ENCODE results near the gene PGA3.
"Not testable (repeated sequence)": the region's sequence is repeated elsewhere in the genome, so short reads cannot be mapped to it uniquely, and the experiment has no call there.

The PGA3 gene

DNA sequence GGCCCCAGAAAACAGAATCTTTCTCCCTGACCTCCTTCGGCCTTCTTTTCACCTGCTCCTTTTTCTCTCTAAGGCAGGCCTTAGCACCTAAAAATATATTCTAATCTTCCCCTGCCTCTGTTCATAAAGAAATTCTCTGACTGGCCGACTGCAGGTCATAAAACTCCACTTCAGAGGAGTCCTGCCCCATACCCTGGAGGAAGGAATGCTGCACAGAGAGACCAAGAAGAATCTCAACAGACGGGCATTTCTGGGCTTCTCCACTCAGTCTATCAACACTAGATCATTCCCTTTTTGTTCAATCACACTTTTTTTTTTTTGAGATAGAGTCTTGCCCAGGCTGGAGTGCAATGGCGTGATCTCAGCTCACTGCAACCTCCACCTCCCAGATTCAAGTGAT lies 19.7 kb upstream of the PGA3 start:
- no peak for TF ChIP-seq ZNF274 (IDR thresholded peaks at IDR 0.05; ENCODE audit: low read depth, low read length)
- H3K4me3 ChIP-seq (ENCODE audit: low read length): no peak overlapping the region

DNA sequence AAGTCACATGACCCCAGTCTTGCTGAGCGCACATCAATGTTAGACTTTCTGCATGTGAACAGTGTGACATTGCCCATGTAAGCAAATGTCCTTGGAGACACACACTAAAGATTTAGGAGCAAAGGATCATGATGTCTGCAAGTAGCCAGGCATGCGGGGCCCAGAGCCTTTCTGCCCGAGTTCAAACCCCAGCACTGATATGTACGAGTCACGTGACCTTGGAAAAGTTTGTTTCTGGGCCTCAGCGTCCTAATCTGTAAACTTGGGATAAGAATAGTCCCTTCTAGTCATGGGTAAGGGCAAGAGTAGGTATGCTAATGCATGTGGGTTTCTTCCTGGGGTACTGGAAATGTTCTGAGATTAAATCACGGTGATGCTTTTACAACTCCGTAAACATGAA lies 16.8 kb upstream of the PGA3 start:
- H3K4me3 ChIP-seq (ENCODE audit: low read length): no peak overlapping the region
- no peak for TF ChIP-seq ZNF274 (IDR thresholded peaks at IDR 0.05; ENCODE audit: low read depth, low read length)

DNA sequence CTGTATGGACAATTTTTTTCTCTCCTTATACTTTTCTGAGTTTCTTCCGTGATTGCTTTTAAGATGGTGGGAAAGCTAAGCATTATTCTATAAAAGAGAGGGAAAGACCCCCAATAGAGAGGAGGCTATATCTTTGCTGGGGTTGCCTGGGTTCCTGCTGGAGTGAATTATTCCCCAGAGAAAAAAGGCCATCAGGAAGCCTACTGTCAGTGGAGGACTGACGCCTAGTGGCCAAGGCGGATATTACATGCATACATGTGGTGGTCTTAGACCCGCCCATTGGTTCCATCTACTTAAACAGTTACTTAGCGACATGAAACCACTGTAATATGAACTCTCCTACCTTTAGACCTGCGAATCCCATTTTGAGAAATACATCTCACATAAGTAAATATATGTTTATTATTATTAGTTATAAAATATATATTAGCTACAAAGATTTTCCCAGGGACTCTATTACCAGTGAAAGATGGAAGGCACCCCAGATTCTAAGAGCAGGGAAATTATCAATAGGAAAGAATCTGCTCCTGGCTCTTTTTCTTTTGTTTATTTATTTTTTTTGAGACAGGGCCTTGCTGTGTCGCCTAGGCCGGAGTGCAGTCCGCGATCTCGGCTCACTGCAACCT lies 15.7 kb upstream of the PGA3 start:
- H3K4me3 ChIP-seq (ENCODE audit: low read length): no peak overlapping the region
- no peak for TF ChIP-seq ZNF274 (IDR thresholded peaks at IDR 0.05; ENCODE audit: low read depth, low read length)

DNA sequence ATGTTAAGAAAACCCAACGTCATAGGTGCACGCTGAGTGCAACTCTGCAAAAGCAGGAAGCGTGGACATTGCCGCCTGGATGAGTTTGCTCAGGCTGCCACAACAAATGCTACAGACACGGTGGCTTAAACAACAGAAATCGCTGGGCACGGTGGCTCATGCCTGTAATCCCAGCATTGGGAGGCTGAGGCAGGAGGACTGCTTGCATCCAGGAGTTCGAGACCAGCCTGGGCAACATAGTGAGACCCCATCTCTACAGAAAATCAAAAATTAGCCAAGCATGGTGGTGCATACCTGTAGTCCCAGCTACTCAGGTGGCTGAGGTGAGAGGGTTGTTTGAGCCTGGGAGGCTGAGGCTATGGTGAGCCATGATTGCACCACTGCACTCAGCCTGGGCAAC lies 13.4 kb upstream of the PGA3 start:
- no peak overlapping the region for H3K4me3 ChIP-seq (ENCODE audit: low read length)
- no peak for TF ChIP-seq ZNF274 (IDR thresholded peaks at IDR 0.05; ENCODE audit: low read depth, low read length)

DNA sequence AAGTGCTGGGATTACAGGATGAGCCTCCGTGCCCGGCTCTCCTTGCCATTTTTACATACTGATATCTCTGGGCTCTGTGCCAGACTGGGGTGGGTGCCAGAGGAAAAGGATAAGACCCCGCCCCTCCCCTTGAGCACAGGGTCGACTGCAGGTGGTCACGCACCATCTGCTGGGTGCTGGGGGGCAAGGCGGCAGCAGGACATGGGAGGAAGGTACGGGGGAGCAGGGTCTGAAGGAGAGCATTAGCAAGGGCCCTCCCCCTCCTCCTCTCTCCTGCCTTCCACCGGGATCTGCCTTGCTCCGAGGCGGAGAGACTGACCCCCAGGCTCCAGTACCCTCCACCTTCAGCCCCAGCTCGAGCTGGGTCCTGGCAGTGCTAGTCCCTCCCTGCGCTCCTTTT lies 9.7 kb upstream of the PGA3 start:
- no peak for TF ChIP-seq ZNF274 (IDR thresholded peaks at IDR 0.05; ENCODE audit: low read depth, low read length)
- H3K4me3 ChIP-seq (ENCODE audit: low read length): no peak overlapping the region

DNA sequence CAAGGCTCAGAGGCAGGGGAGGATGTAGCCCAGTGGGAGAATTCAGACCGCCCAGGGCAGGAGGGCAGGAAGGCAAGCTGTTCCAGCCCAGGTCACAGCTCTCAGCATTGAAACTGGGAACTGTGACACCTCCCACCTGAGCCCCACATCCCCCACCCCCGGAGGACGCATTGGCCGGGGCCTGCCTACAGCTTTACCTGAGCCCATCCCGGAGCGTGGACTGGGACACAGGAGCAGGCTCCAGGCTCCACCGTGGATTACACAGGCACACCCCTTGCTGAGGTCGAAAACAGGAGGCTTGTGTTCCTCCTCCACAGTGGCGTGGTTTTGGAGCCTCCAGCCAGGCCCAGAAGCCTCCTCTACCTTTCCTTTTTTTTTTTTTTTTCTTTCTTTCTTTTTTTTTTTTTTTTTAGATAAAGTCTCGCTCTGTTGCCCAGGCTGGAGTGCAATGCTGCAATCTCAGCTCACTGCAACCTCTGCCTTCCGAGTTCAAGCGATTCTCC lies 9.1 kb upstream of the PGA3 start:
- no peak for TF ChIP-seq ZNF274 (IDR thresholded peaks at IDR 0.05; ENCODE audit: low read depth, low read length)
- H3K4me3 ChIP-seq (ENCODE audit: low read length): no peak overlapping the region

DNA sequence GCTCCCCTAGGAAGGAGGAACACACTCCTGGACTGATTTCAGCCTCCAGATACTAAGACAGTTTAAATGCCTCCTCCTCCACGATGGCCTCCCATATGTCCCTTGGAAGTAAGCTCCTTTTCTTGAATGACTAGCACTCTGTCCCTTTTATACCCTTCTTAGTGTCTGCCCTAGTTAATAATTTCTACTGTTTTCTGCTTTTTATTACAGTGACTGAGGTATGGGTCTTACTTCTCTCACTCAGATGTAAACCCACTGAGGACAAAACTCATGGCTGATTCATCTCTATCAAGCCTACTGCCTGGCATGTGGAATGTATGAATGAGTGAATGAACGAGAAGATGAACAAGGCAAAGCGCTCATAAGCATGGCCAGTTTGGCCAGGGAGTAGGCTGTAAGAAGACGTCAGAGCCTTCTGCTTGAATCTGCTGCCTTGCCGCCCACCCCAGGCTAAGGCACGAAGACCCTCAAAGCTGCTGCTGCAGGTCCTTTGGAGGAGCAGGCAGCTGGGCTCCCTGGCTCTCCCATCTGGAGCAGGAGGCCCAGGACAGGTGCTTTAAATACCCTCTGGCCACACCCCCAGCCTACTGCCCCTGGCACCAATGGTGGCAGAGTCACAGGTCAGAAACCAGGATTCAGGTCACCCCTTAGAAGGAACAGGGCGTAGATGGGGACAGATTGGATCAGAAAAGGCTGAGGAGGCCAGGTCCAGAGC lies 8.2 kb upstream of the PGA3 start:
- no peak for TF ChIP-seq ZNF274 (IDR thresholded peaks at IDR 0.05; ENCODE audit: low read depth, low read length)
- no peak overlapping the region for H3K4me3 ChIP-seq (ENCODE audit: low read length)

DNA sequence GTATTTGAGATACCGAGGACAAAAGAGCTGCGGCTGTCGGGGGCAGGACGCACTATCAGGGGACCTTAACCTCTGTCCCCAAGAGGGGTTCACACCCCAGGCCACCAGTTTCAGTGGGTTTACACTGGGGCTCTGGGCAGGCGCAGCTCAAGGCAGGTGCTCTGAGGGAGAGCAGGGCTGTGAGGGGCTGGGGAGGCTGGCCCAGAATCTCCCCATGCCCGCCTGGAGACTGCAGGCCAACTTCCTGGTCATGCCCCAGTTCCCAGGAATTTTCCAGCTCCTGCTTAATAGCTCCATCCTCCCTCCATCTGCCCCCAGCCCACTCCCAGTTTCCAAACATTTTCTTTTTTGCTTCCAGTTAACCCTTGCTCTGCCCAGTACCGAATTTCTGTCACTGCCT lies 7.6 kb upstream of the PGA3 start:
- TF ChIP-seq ZNF274 (IDR thresholded peaks at IDR 0.05; ENCODE audit: low read depth, low read length): no peak
- no peak overlapping the region for H3K4me3 ChIP-seq (ENCODE audit: low read length)

DNA sequence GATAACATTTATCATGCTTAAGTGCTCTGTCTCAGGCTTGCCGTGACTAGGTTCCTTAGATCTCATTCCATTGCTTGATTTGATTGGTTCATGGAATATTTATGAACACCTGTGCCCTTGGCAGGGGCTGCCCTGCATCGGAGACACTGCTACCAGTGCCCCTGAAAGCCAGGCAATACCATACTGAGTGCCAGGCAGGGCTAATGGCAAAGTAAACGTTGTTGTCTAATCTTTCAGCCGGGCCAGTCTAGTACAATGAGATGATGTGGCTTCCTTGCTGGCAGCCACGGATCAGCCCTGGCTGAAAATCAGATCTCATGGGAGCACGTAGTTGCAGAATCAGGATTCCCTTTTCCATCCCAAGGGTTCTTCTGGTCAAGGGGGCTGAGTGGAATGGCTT lies 5.0 kb upstream of the PGA3 start:
- TF ChIP-seq ZNF274 (IDR thresholded peaks at IDR 0.05; ENCODE audit: low read depth, low read length): no peak
- H3K4me3 ChIP-seq (ENCODE audit: low read length): no peak overlapping the region

DNA sequence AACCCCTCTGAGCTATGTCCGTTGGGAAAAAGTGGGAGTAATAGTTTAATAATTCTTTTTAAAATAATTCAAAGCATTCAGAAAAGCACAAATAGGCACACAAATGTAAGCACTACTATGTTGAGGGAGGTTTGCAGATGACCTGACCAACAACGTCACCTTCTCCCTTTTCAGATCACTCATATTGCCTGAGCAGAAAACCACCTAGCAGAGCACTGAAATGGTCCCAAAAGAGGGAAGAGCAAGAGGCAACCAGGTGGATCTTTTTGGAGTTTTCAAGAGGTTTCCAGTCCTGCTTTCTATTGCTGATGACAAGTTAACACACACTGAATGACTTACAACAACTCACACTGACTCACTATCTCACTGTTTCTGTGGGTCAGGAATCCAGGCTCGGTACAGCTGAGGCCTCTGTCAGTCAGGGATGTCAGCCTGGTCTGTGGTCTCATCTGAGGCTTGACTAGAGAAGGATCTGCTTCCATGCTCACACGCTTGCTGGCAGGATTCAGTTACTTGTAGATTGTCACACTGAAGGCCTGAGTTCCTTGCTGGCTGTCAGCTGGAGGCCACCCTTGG lies 4.3 kb upstream of the PGA3 start:
- H3K4me3 ChIP-seq (ENCODE audit: low read length): no peak overlapping the region
- no peak for TF ChIP-seq ZNF274 (IDR thresholded peaks at IDR 0.05; ENCODE audit: low read depth, low read length)

DNA sequence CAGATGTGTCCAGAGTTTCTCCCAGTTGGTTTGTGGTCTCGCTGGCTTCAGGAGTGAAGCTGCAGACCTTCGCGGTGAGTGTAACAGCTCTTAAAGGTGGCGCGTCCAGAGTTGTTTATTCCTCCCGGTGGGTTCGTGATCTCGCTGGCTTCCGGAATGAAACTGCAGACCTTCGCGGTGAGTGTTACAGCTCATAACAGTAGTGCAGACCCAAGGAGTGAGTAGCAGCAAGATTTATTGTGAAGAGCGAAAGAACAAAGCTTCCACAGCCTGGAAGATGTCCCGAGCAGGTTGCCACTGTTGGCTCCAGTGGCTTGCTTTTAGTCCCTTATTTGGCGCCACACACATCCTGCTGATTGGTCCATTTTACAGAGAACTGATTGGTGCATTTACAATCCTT lies 1.8 kb upstream of the PGA3 start:
- no peak overlapping the region for H3K4me3 ChIP-seq (ENCODE audit: low read length)
- TF ChIP-seq ZNF274 (IDR thresholded peaks at IDR 0.05; ENCODE audit: low read depth, low read length): no peak

DNA sequence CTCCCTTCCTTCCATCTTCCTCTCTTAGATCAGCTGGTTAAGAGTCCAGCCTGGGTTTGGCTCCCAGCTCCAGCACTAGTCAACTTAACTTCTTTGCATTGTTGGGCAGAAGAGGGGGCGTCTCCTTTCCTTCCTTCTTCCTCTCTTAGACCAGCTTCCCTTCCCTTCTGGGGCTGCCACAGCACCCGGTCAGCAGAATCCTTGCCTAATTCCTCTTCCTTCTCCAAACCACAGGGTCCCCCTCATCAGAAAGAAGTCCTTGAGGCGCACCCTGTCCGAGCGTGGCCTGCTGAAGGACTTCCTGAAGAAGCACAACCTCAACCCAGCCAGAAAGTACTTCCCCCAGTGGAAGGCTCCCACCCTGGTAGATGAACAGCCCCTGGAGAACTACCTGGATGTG lies 558 bp downstream of the PGA3 start:
- not testable (repeated sequence) for H3K4me3 ChIP-seq (ENCODE audit: low read length)

DNA sequence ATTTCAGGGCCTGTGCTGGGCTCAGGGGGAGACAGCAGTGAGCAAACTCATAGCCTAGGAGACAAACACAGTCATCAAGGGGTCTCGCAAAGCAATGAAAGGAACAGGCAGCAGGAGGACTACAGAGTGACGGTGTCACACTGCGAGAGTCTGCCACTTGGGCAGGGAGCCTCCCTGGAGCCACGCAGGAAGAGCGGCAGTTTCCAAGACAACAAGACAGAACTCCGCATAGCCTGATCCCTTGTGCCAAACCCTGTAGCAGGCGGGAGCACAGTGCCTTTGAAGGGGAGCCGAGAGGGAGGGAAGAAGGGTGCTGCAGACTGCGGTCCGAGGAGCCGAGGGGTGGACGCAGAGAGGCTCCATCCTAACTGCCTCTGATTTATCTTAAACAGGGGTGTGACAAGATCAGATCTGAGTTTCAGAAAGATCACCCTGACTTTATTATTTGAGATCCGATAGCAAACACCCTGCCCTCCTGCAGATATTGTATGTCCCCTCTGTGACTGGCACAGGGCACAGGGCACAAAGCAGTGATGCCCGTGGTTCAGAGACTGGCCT lies 1.3 kb downstream of the PGA3 start:
- H3K4me3 ChIP-seq (ENCODE audit: low read length): not testable (repeated sequence)

DNA sequence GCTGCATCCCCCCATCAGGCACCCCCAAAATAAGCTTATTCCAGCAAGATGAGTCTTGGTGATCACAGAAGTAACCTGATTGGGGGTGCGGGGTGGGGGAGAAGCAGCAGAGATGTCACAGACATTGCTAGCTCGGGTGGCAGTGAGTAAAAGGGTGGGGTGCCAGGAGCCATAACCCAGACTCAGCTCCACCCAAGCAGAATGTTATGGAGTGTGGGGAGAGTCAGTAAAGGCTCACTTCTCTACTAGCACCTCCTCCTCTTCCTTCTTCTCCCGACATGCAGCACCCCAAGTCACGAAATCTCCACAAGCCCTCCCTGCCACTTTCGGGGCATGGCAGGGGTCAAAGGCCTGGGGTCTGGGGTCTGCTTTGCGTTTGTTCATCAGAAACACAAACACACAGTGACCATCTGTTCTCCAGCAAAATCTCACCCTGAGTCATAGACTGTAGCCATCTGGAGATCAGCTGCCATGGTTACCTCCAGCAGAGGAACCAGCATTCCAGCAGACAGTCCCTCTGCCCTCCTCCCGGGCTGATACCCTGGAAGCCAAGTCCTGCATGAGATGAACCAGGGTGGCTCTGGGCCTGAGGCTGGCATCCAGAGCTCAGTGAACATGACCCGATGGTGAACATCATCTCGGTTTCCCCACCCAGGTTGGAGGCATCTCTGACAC lies 4.5 kb downstream of the PGA3 start:
- not testable (repeated sequence) for H3K4me3 ChIP-seq (ENCODE audit: low read length)

DNA sequence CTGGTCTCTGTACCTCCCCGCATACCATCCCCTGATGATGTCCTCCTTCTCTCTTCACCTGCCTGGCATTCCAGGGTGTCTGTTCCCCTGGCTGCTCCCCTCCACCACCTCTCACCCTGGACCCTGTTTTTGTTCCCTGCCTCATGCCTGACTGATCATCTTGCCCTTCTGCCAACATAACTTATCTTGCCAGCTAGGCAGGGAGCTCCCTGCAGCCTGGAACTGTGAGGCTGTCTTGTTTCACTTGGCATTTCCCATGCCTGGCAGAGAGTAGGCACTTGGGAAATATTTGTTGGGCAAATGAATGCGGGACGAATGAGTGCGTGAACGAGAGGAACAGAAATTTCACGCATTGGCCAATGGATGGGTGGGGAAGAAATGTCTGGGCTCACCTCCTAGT lies 7.3 kb downstream of the PGA3 start:
- H3K4me3 ChIP-seq (ENCODE audit: low read length): not testable (repeated sequence)

DNA sequence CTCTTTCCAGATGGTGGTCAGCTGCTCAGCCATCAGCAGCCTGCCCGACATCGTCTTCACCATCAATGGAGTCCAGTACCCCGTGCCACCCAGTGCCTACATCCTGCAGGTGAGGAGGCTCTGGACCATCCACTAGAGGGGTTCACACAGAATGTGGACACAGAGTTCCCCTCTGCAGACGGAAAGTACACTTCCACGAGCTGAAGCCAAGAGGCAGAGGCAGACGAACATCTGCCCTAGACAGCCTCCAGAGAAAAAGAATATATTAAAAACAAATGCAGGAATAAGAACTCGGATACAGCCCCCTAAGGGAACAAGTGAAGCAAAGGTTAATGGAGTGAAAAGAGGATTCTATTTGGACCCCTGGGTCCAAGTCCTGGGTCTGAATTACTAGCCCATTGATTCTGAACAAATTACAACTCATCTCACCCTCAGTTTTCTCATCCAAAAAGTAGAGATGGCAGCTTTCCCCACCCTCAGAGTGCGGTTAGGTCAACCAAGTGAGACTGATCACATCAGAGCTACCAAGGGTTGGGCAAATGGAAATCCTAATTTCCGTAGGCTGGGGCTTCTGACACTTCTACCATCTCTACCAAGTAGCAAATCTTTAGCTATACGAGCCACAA lies 8.1 kb downstream of the PGA3 start:
- H3K4me3 ChIP-seq (ENCODE audit: low read length): not testable (repeated sequence)

DNA sequence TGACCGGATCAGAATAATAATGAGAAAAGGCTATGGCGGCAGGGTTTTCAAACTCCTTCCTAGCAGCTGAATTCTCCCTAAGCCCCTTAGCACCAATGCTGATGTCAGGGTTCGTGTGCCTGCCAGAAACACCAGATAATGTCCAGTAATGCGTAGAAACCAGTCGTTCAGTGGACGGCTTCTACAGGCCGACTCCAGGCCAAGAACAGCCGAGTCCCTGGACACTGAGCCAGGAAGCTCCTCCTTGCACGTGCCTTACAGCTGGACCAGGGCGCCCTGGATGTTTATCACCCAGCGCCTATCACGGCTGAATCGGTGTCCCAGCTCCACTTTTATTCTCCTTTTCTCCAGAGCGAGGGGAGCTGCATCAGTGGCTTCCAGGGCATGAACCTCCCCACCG lies 8.9 kb downstream of the PGA3 start:
- H3K4me3 ChIP-seq (ENCODE audit: low read length): not testable (repeated sequence)

DNA sequence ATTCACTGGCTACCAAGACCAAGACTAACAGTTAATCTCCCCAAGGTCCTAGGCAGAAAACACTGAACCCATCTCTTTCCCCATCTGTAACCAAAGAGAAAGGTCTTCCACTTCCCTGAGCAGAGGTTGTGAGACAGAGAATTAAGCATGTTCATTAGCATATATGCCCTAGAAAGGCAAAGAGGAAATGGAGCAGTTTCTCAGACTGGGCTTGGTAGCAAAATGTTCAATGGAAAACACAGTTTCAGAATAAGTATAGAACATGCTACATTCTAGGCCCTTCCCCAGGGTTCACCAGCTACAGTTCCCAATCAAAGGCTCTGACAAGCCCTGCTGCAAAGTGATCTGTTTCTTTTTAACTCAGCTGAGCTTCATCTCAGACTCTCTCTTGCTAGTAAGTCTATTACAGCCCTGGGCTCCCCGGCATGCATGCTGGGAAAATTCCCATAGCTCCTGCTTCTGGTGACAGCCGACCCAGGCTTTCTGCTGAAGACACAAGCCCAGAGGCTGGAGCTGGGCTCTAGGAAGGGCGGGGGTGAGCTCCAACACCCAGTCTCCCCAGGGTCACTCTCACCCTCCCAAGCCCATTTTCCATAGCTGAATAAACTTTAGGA lies 10.5 kb downstream of the PGA3 start:
- not testable (repeated sequence) for H3K4me3 ChIP-seq (ENCODE audit: low read length)

DNA sequence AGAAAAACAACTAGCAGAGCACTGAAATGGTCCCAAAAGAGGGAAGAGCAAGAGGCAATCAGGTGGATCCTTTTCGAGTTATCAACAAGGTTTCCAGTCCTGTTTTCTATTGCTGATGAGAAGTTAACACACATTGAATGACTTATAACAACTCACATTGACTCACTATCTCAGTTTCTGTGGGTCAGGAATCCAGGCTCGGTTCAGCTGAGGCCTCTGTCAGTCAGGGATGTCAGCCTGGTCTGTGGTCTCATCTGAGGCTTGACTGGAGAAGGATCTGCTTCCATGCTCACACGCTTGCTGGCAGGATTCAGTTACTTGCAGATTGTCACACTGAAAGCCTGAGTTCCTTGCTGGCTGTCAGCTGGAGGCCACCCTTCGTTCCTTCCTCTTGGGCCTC lies 15.0 kb downstream of the PGA3 start:
- H3K4me3 ChIP-seq (ENCODE audit: low read length): not testable (repeated sequence)
